ENCODE data around the gene SAMD1.

SAMD1 gene

GRCh38 chr19:14058182-14059092 lies 32.1 kb downstream of the SAMD1 start:
- ATAC-seq (ENCODE audit: low read depth) (no peak), DNase-seq (ENCODE audit: low spot score) (no peak)
- H3K4me3 ChIP-seq (ENCODE audit: severe bottlenecking) = no peak overlapping the region

GRCh38 chr19:14056741-14057356 lies 33.7 kb downstream of the SAMD1 start:
- H3K27ac ChIP-seq (ENCODE audit: poor library complexity, severe bottlenecking) = no peak overlapping the region
- no peak overlapping the region for H3K4me3 ChIP-seq (ENCODE audit: severe bottlenecking)
- DNase-seq (ENCODE audit: low spot score) = no peak
- peaks cover 16% of the 10 kb centered on the region for H3K27me3 ChIP-seq (ENCODE audit: insufficient read depth, poor library complexity, severe bottlenecking)
- TF ChIP-seq CTCF (IDR thresholded peaks at IDR 0.05; ENCODE audit: poor library complexity, severe bottlenecking) = no peak
- no peaks in the 10 kb centered on the region for H3K36me3 ChIP-seq (ENCODE audit: low read depth)
- ATAC-seq (ENCODE audit: low read depth) = no peak; the same call in 2 of the 3 replicates
- no peaks in the 10 kb centered on the region for H3K4me1 ChIP-seq (ENCODE audit: insufficient read depth, poor library complexity, severe bottlenecking)
- H3K9me3 ChIP-seq (ENCODE audit: severe bottlenecking) = no peaks in the 10 kb centered on the region

More at GRCh38 chr19:14058182-14059092, 32.1 kb downstream of the SAMD1 start:
- Histone ChIP-seq H3K27ac (ENCODE audit: poor library complexity, severe bottlenecking) (no peak overlapping the region), H3K36me3 (ENCODE audit: low read depth) (no peaks in the 10 kb centered on the region), H3K9me3 (ENCODE audit: severe bottlenecking) (no peaks in the 10 kb centered on the region), H3K4me1 (ENCODE audit: insufficient read depth, poor library complexity, severe bottlenecking) (no peaks in the 10 kb centered on the region), H3K27me3 (ENCODE audit: insufficient read depth, poor library complexity, severe bottlenecking) (peaks cover 16% of the 10 kb centered on the region)
- TF ChIP-seq CTCF (IDR thresholded peaks at IDR 0.05; ENCODE audit: poor library complexity, severe bottlenecking) = no peak

GRCh38 chr19:14056069-14056666 lies 34.4 kb downstream of the SAMD1 start:
- TF ChIP-seq CTCF (IDR thresholded peaks at IDR 0.05; ENCODE audit: poor library complexity, severe bottlenecking) = no peak
- no peak overlapping the region for H3K4me3 ChIP-seq (ENCODE audit: severe bottlenecking)
- ATAC-seq (ENCODE audit: low read depth) = no peak

GRCh38 chr19:14055396-14055795 lies 35.2 kb downstream of the SAMD1 start:
- TF ChIP-seq CTCF (IDR thresholded peaks at IDR 0.05; ENCODE audit: poor library complexity, severe bottlenecking) = no peak
- Histone ChIP-seq H3K9me3 (ENCODE audit: severe bottlenecking) (no peaks in the 10 kb centered on the region), H3K36me3 (ENCODE audit: low read depth) (no peaks in the 10 kb centered on the region), H3K27ac (ENCODE audit: poor library complexity, severe bottlenecking) (no peak overlapping the region), H3K27me3 (ENCODE audit: insufficient read depth, poor library complexity, severe bottlenecking) (peaks cover 16% of the 10 kb centered on the region), H3K4me1 (ENCODE audit: insufficient read depth, poor library complexity, severe bottlenecking) (no peaks in the 10 kb centered on the region), H3K4me3 (ENCODE audit: severe bottlenecking) (no peak overlapping the region)
- ATAC-seq (ENCODE audit: low read depth) (no peak), DNase-seq (ENCODE audit: low spot score) (no peak)

More at GRCh38 chr19:14056069-14056666, 34.4 kb downstream of the SAMD1 start:
- no peaks in the 10 kb centered on the region for H3K36me3 ChIP-seq (ENCODE audit: low read depth)
- DNase-seq (ENCODE audit: low spot score) = no peak
- H3K27me3 ChIP-seq (ENCODE audit: insufficient read depth, poor library complexity, severe bottlenecking) = peaks cover 16% of the 10 kb centered on the region
- no peak overlapping the region for H3K27ac ChIP-seq (ENCODE audit: poor library complexity, severe bottlenecking)
- H3K4me1 ChIP-seq (ENCODE audit: insufficient read depth, poor library complexity, severe bottlenecking) = no peaks in the 10 kb centered on the region
- no peaks in the 10 kb centered on the region for H3K9me3 ChIP-seq (ENCODE audit: severe bottlenecking)
